Measurements from ENCODE around the gene NCBP1.
"Not testable (repeated sequence)": the region's sequence is repeated elsewhere in the genome, so short reads cannot be mapped to it uniquely, and the experiment has no call there.

NCBP1 gene

GRCh38 chr9:97682242-97682641, 48.6 kb downstream of the NCBP1 start:
- no peak for DNase-seq (ENCODE audit: low read depth)

GRCh38 chr9:97688654-97689053, 55.0 kb downstream of the NCBP1 start:
- no peak for DNase-seq (ENCODE audit: low read depth)

GRCh38 chr9:97689401-97690180, 56.0 kb downstream of the NCBP1 start:
- DNase-seq (ENCODE audit: low read depth) = no peak

- no peak for DNase-seq (ENCODE audit: low read depth)
These were observed 61.1 kb downstream of the NCBP1 start for GRCh38 chr9:97694769-97695168.

GRCh38 chr9:97695390-97695789, 61.8 kb downstream of the NCBP1 start:
- no peak for DNase-seq (ENCODE audit: low read depth)

GRCh38 chr9:97695995-97696802, 62.6 kb downstream of the NCBP1 start:
- DNase-seq (ENCODE audit: low read depth) = no peak

- DNase-seq (ENCODE audit: low read depth) = peak; percentile 57
These were observed 63.4 kb downstream of the NCBP1 start, which contains the start of gene XPA for GRCh38 chr9:97696803-97697601. XPA (minus strand) TSS chr9:97697340; CDS start chr9:97697292, 48 bp downstream.

- no peak for DNase-seq (ENCODE audit: low read depth)
These were observed 64.2 kb downstream of the NCBP1 start for GRCh38 chr9:97697837-97698236.

- DNase-seq (ENCODE audit: low read depth) = no peak
These were observed 65.2 kb downstream of the NCBP1 start for GRCh38 chr9:97698865-97699264.

- DNase-seq (ENCODE audit: low read depth) = not testable (repeated sequence)
These were observed 65.7 kb downstream of the NCBP1 start for GRCh38 chr9:97699281-97699680.

GRCh38 chr9:97699824-97700223, 66.2 kb downstream of the NCBP1 start:
- DNase-seq (ENCODE audit: low read depth) = not testable (repeated sequence)

- DNase-seq (ENCODE audit: low read depth) = peak; percentile 72
These were observed 70.1 kb downstream of the NCBP1 start for GRCh38 chr9:97703437-97704344.

GRCh38 chr9:97704345-97704677, 70.7 kb downstream of the NCBP1 start:
- no peak for DNase-seq (ENCODE audit: low read depth)

GRCh38 chr9:97704851-97705250, 71.2 kb downstream of the NCBP1 start:
- no peak for DNase-seq (ENCODE audit: low read depth)

GRCh38 chr9:97705354-97705950, 71.8 kb downstream of the NCBP1 start:
- DNase-seq (ENCODE audit: low read depth) = no peak

GRCh38 chr9:97706246-97706645, 72.6 kb downstream of the NCBP1 start:
- DNase-seq (ENCODE audit: low read depth) = no peak

GRCh38 chr9:97710356-97711222, 77.0 kb downstream of the NCBP1 start:
- DNase-seq (ENCODE audit: low read depth) = no peak

GRCh38 chr9:97711223-97711626, 77.6 kb downstream of the NCBP1 start:
- DNase-seq (ENCODE audit: low read depth) = no peak

GRCh38 chr9:97714435-97714834, 80.8 kb downstream of the NCBP1 start:
- peak; percentile 88 for DNase-seq (ENCODE audit: low read depth)

- no peak for DNase-seq (ENCODE audit: low read depth)
These were observed 84.2 kb downstream of the NCBP1 start for GRCh38 chr9:97717866-97718265.
